Esophagus squamous epithelium (tissue), 4 donors: ENCODE measurements around the gene ARHGAP8.

Source experiments
- POLR2A ChIP-seq, 4 donors: fragments of 450-650 bp; IDR thresholded peaks; one replicate each; pipeline ENCODE4 v1.6.1; 2017; ENCODE audit warnings: antibody characterized with exemption in 4 of 4, mild to moderate bottlenecking in 4 of 4, moderate library complexity in 3 of 4
- TF ChIP-seq, protein P1 (sequence below), 6 experiments: fragments of 450-650 bp in 4 of 6; fragments of 200-600 bp in 2 of 6; sonication (generic) in 2 of 6; IDR thresholded peaks; one replicate each; pipeline ENCODE4 v1.5.1; 2016 to 2019; ENCODE audit warnings: antibody characterized with exemption in 6 of 6, mild to moderate bottlenecking in 4 of 6, moderate library complexity in 4 of 6

DNA sequence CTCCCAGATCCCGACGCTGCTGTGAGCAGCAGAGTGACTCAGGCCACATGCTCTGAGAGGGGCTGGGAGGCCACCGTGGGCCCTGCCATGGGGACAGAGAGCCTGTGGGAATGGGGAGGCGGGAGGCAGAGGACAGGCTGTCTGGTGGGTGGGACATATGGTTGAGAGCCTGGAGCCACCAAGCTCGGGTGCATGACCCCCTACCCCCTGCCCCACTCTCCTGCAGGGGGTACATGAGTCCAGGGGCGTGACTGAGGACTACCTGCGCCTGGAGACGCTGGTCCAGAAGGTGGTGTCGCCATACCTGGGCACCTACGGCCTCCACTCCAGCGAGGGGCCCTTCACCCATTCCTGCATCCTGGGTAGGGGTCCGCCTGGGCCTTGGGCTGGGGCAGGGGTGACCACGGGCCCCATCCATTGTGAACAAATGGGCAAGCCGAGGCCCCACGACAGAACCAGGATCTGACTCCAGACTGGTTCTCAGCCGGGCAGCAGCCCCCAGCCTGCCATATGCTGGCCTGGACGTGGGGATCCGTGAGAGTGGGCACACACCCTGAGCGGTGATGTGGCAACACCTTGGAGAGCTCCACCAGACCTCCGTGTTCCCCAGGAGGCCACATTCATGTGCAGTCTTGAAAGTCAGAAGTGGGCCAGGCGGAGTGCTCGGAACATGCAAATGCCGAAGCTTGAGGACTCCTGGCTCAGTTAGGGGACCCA, 17.4 kb upstream of the ARHGAP8 start:
- TF ChIP-seq, protein P1, sequence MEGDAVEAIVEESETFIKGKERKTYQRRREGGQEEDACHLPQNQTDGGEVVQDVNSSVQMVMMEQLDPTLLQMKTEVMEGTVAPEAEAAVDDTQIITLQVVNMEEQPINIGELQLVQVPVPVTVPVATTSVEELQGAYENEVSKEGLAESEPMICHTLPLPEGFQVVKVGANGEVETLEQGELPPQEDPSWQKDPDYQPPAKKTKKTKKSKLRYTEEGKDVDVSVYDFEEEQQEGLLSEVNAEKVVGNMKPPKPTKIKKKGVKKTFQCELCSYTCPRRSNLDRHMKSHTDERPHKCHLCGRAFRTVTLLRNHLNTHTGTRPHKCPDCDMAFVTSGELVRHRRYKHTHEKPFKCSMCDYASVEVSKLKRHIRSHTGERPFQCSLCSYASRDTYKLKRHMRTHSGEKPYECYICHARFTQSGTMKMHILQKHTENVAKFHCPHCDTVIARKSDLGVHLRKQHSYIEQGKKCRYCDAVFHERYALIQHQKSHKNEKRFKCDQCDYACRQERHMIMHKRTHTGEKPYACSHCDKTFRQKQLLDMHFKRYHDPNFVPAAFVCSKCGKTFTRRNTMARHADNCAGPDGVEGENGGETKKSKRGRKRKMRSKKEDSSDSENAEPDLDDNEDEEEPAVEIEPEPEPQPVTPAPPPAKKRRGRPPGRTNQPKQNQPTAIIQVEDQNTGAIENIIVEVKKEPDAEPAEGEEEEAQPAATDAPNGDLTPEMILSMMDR (IDR thresholded peaks at IDR 0.05): no peak
- no peak for TF ChIP-seq POLR2A (IDR thresholded peaks at IDR 0.05)
